H9 (cell line): Measurements from ENCODE around the gene UBXN11. TPM values are rescaled to one million over a fixed set of nuclear protein-coding genes. Genes with fewer than 3 reads are reported as not detected.
A peak's percentile ranks its signal among the peaks of the same experiment; 100 is the strongest.

Experiments used
- DNase-seq: peaks from one replicate; pipeline ENCODE4 v3.0.0-alpha.2; 2017
- H2AFZ ChIP-seq: one replicate; pipeline ENCODE4 v1.6.1; 2013; ENCODE audit warnings: mild to moderate bottlenecking, low read length, control low read depth, moderate library complexity
- H2AK5ac ChIP-seq: 2 replicates; pipeline ENCODE4 v1.6.1; 2013; ENCODE audit warnings: low read length, control low read depth, mixed read lengths; ENCODE audit not compliant: insufficient read length
- H2BK120ac ChIP-seq: one replicate; pipeline ENCODE4 v1.6.1; 2013; ENCODE audit warnings: low read depth, mild to moderate bottlenecking, low read length, control low read depth, inconsistent platforms; ENCODE audit not compliant: poor library complexity, severe bottlenecking
- H2BK12ac ChIP-seq: 2 replicates; pipeline ENCODE4 v1.6.1; 2013; ENCODE audit warnings: low read length, control low read depth, mixed read lengths, low read depth; ENCODE audit not compliant: insufficient read length
- H2BK15ac ChIP-seq: 2 replicates; pipeline ENCODE4 v1.6.1; 2013; ENCODE audit warnings: low read depth, low read length, control low read depth
- H2BK20ac ChIP-seq: one replicate; pipeline ENCODE4 v1.6.1; 2013; ENCODE audit warnings: low read depth, mild to moderate bottlenecking, low read length, control low read depth, inconsistent platforms; ENCODE audit not compliant: poor library complexity, severe bottlenecking
- H2BK5ac ChIP-seq: 2 replicates; pipeline ENCODE4 v1.6.1; 2013; ENCODE audit warnings: low read length, control low read depth, mixed read lengths; ENCODE audit not compliant: insufficient read length
- H3K14ac ChIP-seq: 2 replicates; pipeline ENCODE4 v1.6.1; 2013; ENCODE audit warnings: low read length, control low read depth; ENCODE audit not compliant: insufficient read depth
- H3K18ac ChIP-seq: 2 replicates; pipeline ENCODE4 v1.6.1; 2013; ENCODE audit warnings: low read depth, mild to moderate bottlenecking, mixed read lengths, low read length, control low read depth; ENCODE audit not compliant: insufficient read length
- H3K23ac ChIP-seq: 2 replicates; pipeline ENCODE4 v1.6.1; 2013; ENCODE audit warnings: low read length, control low read depth, mixed read lengths, low read depth; ENCODE audit not compliant: insufficient read length
- H3K23me2 ChIP-seq: 2 replicates; pipeline ENCODE4 v1.6.1; 2013; ENCODE audit warnings: low read depth, mild to moderate bottlenecking, mixed read lengths, low read length, control low read depth; ENCODE audit not compliant: insufficient read length, poor library complexity, severe bottlenecking
- H3K27ac ChIP-seq: 2 replicates; pipeline ENCODE4 v1.5.1; 2013; ENCODE audit warnings: low read length, control low read depth, mixed read lengths, low read depth; ENCODE audit not compliant: insufficient read length
- H3K27me3 ChIP-seq: 2 replicates; pipeline ENCODE4 v1.6.1; 2013; ENCODE audit warnings: low read length, control low read depth, inconsistent platforms; ENCODE audit not compliant: insufficient read depth
- H3K4ac ChIP-seq: 2 replicates; pipeline ENCODE4 v1.6.1; 2013; ENCODE audit warnings: low read depth, mild to moderate bottlenecking, control low read depth, inconsistent platforms, low read length, moderate library complexity
- H3K4me1 ChIP-seq: 2 replicates; pipeline ENCODE4 v1.6.1; 2013; ENCODE audit warnings: low read length, control low read depth, inconsistent platforms; ENCODE audit not compliant: insufficient read depth
- H3K4me2 ChIP-seq: 2 replicates; pipeline ENCODE4 v1.6.1; 2013; ENCODE audit warnings: low read length, control low read depth, mixed read lengths; ENCODE audit not compliant: insufficient read length, insufficient read depth
- H3K56ac ChIP-seq: 2 replicates; pipeline ENCODE4 v1.6.1; 2013; ENCODE audit warnings: low read depth, mild to moderate bottlenecking, mixed read lengths, low read length, control low read depth; ENCODE audit not compliant: insufficient read length
- H3K79me1 ChIP-seq: 2 replicates; pipeline ENCODE4 v1.6.1; 2013; ENCODE audit warnings: low read depth, mild to moderate bottlenecking, moderate library complexity, low read length, control low read depth, inconsistent platforms; ENCODE audit not compliant: insufficient read depth, poor library complexity, severe bottlenecking
- H3K79me2 ChIP-seq: 2 replicates; pipeline ENCODE4 v1.6.1; 2013; ENCODE audit warnings: low read length, control low read depth, inconsistent platforms; ENCODE audit not compliant: insufficient read depth
- H3K9ac ChIP-seq: 2 replicates; pipeline ENCODE4 v1.6.1; 2013; ENCODE audit warnings: low read length, control low read depth, mixed read lengths; ENCODE audit not compliant: insufficient read length; ENCODE audit errors: extremely low read depth
- H3K9me3 ChIP-seq: one replicate; pipeline ENCODE4 v1.6.1; 2013; ENCODE audit warnings: low read depth, low read length, inconsistent platforms; ENCODE audit not compliant: control insufficient read depth
- H3T11ph ChIP-seq: one replicate; pipeline ENCODE4 v1.6.1; 2013; ENCODE audit warnings: mild to moderate bottlenecking, low read length, control low read depth, inconsistent platforms
- H4K20me1 ChIP-seq: one replicate; pipeline ENCODE4 v1.6.1; 2013; ENCODE audit not compliant: control insufficient read depth, insufficient read length, insufficient read depth
- H4K5ac ChIP-seq: 2 replicates; pipeline ENCODE4 v1.6.1; 2013; ENCODE audit warnings: low read depth, mild to moderate bottlenecking, mixed read lengths, low read length, control low read depth; ENCODE audit not compliant: insufficient read length
- H4K8ac ChIP-seq: replicated peaks from 2 replicates; pipeline ENCODE4 v1.6.1; 2013; ENCODE audit warnings: low read length, control low read depth, mixed read lengths, low read depth; ENCODE audit not compliant: insufficient read length
- H4K91ac ChIP-seq: 2 replicates; pipeline ENCODE4 v1.6.1; 2013; ENCODE audit warnings: low read depth, mild to moderate bottlenecking, moderate library complexity, mixed read lengths, low read length, control low read depth; ENCODE audit not compliant: insufficient read length
- H3K27ac Mint-ChIP-seq, 3 experiments: 2 replicates in 2 of 3; 3 replicates in 1 of 3; pipeline ENCODE4 v1.8.0; 2020 to 2021; ENCODE audit warnings: mixed read lengths in 3 of 3, mild to moderate bottlenecking in 1 of 3, moderate library complexity in 1 of 3
- H3K27me3 Mint-ChIP-seq: 2 replicates; pipeline ENCODE4 v1.8.0; 2021; ENCODE audit warnings: low read depth, mild to moderate bottlenecking, moderate library complexity, mixed read lengths
- H3K36me3 Mint-ChIP-seq, 3 experiments: 2 replicates in 2 of 3; 3 replicates in 1 of 3; pipeline ENCODE4 v1.8.0; 2020 to 2021; ENCODE audit warnings: low read depth in 3 of 3, mixed read lengths in 3 of 3; ENCODE audit not compliant: insufficient read depth in 1 of 3
- H3K4me1 Mint-ChIP-seq, 2 experiments: 2 replicates each; pipeline ENCODE4 v1.8.0; 2020; ENCODE audit warnings: mixed read lengths in 2 of 2
- H3K4me3 Mint-ChIP-seq, 2 experiments: 2 replicates in 1 of 2; 3 replicates in 1 of 2; pipeline ENCODE4 v1.8.0; 2020 to 2021; ENCODE audit warnings: mild to moderate bottlenecking in 2 of 2, mixed read lengths in 2 of 2, moderate library complexity in 1 of 2
- H3K9me3 Mint-ChIP-seq, 2 experiments: 2 replicates in 1 of 2; 3 replicates in 1 of 2; pipeline ENCODE4 v1.8.0; 2020; ENCODE audit warnings: mild to moderate bottlenecking in 2 of 2, mixed read lengths in 2 of 2, moderate library complexity in 1 of 2
- WGBS: extraction: QIAGEN DNeasy Blood & Tissue Kit; methylation state at CpG from one replicate; pipeline ENCODE4 v1.1.7; 2013; ENCODE audit warnings: missing lambda C conversion rate, low lambda C conversion rate, mixed read lengths; ENCODE audit not compliant: insufficient read length; ENCODE audit errors: extremely low coverage; 5-methylcytosine and 5-hydroxymethylcytosine counted together
- total RNA-seq: library from RNA; stranded (reverse); gene quantifications from 2 replicates; pipeline ENCODE4 v1.2.1, GENCODE V29; 2021
- TF ChIP-seq, protein P1 (sequence below): fragments of 200-600 bp; sonication (generic); conservative IDR thresholded peaks from 3 replicates; pipeline ENCODE4 v1.8.0; 2021; ENCODE audit warnings: antibody characterized with exemption, mild to moderate bottlenecking

UBXN11 gene
- total RNA-seq, 1 experiment from 2014 or later, result 13.7 TPM

DNA sequence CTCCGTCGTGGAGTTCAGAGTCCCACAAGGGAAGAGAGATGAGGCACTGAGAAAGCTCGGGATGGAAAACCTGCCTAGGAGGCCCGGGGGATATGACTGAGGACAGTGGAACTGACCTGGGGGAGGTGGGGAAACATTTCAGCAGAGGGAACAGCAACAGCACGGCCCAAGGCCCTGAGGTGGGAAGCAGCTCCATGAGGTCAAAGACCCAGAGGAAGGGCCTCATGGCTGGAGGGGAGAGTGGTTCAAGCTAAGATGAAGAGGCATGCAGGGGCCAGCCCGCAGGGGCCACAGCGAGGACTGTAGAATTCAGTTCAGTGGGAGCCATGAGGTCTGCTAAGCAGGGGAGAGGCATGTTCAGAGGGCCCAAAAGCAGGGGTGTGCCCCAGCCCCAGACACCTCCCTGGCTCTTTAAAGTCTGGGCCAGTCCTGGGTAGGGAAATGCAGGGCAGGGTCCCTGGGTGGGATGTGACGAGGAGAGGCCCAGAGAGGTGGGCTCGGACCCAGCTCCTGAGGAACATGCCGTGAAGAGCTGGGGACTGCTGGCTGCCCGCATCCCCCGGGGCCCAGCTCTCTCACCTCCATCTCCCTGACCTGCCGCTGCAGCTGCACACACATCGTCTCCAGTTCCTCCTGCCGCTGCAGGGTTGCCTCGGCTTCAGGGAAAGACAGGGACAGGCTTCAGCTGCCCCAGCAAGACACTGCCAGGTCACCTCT is 9.9 kb downstream of the UBXN11 start:
- Histone ChIP-seq H3K9ac (no peak overlapping the region), H4K20me1 (no peaks in the 10 kb centered on the region), H3K23me2 (no peaks in the 10 kb centered on the region), H2BK120ac (no peak overlapping the region), H3K79me2 (no peaks in the 10 kb centered on the region), H4K91ac (no peak overlapping the region), H3K14ac (no peak overlapping the region), H3T11ph (no peak overlapping the region), H2BK5ac (no peak overlapping the region), H3K27me3 (no peaks in the 10 kb centered on the region), H2BK15ac (no peak overlapping the region), H2AFZ (no peak overlapping the region), H2BK20ac (no peak overlapping the region), H3K27ac (no peak overlapping the region), H4K8ac (no peak overlapping the region), H3K4me1 (no peaks in the 10 kb centered on the region), H3K9me3 (no peaks in the 10 kb centered on the region), H3K56ac (no peak overlapping the region), H3K79me1 (no peaks in the 10 kb centered on the region), H2AK5ac (no peak overlapping the region), H3K23ac (no peak overlapping the region), H3K18ac (no peak overlapping the region), H4K5ac (no peak overlapping the region), H3K4ac (no peak overlapping the region), H2BK12ac (no peak overlapping the region), H3K4me2 (no peak overlapping the region)
- H3K27ac Mint-ChIP-seq, result peak overlapping the region; percentile 49 to 60 (median 50); a peak in 4 of 7 replicates
- peaks cover 4 to 8% of the 10 kb centered on the region in 2 experiments; a peak in 2 of 4 replicates for H3K4me1 Mint-ChIP-seq
- H3K4me3 Mint-ChIP-seq, result no peak overlapping the region
- DNase-seq, result no peak
- H3K9me3 Mint-ChIP-seq, result no peaks in the 10 kb centered on the region
- 0 out of 2 replicates have a peak, but pooled peaks cover 2% of the 10 kb centered on the region for H3K27me3 Mint-ChIP-seq
- TF ChIP-seq, protein P1, sequence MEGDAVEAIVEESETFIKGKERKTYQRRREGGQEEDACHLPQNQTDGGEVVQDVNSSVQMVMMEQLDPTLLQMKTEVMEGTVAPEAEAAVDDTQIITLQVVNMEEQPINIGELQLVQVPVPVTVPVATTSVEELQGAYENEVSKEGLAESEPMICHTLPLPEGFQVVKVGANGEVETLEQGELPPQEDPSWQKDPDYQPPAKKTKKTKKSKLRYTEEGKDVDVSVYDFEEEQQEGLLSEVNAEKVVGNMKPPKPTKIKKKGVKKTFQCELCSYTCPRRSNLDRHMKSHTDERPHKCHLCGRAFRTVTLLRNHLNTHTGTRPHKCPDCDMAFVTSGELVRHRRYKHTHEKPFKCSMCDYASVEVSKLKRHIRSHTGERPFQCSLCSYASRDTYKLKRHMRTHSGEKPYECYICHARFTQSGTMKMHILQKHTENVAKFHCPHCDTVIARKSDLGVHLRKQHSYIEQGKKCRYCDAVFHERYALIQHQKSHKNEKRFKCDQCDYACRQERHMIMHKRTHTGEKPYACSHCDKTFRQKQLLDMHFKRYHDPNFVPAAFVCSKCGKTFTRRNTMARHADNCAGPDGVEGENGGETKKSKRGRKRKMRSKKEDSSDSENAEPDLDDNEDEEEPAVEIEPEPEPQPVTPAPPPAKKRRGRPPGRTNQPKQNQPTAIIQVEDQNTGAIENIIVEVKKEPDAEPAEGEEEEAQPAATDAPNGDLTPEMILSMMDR, result no peak
- WGBS, result no CpG with 5 or more reads among the region's 16 CpGs
- H3K36me3 Mint-ChIP-seq, result peaks cover 0 to 2% (median 0%) of the 10 kb centered on the region in 3 experiments; a peak in 1 of 7 replicates
